GM10847 (cell line): ENCODE measurements around the gene TMEM150C.

Source experiments
- POLR2A ChIP-seq: IDR thresholded peaks from 2 replicates; pipeline ENCODE4 v1.6.1; 2011; ENCODE audit not compliant: insufficient read length; ENCODE audit errors: extremely low read depth

Gene TMEM150C

GRCh38 chr4:82561786-82562563, at the start of gene TMEM150C:
Gene TMEM150C, minus strand, starts transcription at chr4:82561988. Its CDS starts 57,331 bp downstream, at chr4:82504657.
- TF ChIP-seq POLR2A: no peak

- TF ChIP-seq POLR2A: no peak
These were observed 49.7 kb upstream of the TMEM150C start for GRCh38 chr4:82611527-82611926.

GRCh38 chr4:82610041-82610440, 48.3 kb upstream of the TMEM150C start:
- no peak for TF ChIP-seq POLR2A

GRCh38 chr4:82606622-82607021, 44.8 kb upstream of the TMEM150C start:
- TF ChIP-seq POLR2A: no peak

GRCh38 chr4:82604522-82604921, 42.7 kb upstream of the TMEM150C start:
- TF ChIP-seq POLR2A: no peak

- TF ChIP-seq POLR2A: no peak
These were observed 39.6 kb upstream of the TMEM150C start for GRCh38 chr4:82601242-82602015.

GRCh38 chr4:82599336-82599735, 37.5 kb upstream of the TMEM150C start:
- TF ChIP-seq POLR2A: no peak

GRCh38 chr4:82594456-82594855, 32.7 kb upstream of the TMEM150C start:
- TF ChIP-seq POLR2A: no peak

- no peak for TF ChIP-seq POLR2A
These were observed 31.6 kb upstream of the TMEM150C start for GRCh38 chr4:82593411-82593810.

- TF ChIP-seq POLR2A: no peak
These were observed 30.9 kb upstream of the TMEM150C start for GRCh38 chr4:82592639-82593038.

- no peak for TF ChIP-seq POLR2A
These were observed 29.8 kb upstream of the TMEM150C start for GRCh38 chr4:82591592-82591991.

GRCh38 chr4:82589756-82590155, 28.0 kb upstream of the TMEM150C start:
- TF ChIP-seq POLR2A: no peak

GRCh38 chr4:82588771-82589270, 27.0 kb upstream of the TMEM150C start:
- no peak for TF ChIP-seq POLR2A

GRCh38 chr4:82587826-82588540, 26.2 kb upstream of the TMEM150C start:
- TF ChIP-seq POLR2A: no peak

GRCh38 chr4:82585690-82586435, 24.1 kb upstream of the TMEM150C start:
- no peak for TF ChIP-seq POLR2A
